ENCODE measurements around the gene WWOX.
A peak's percentile ranks its signal among the peaks of the same experiment; 100 is the strongest.
"Not testable (repeated sequence)": the region's sequence is repeated elsewhere in the genome, so short reads cannot be mapped to it uniquely, and the experiment has no call there.

The WWOX gene

GRCh38 chr16:78691746-78692145 is 592.3 kb downstream of the WWOX start:
- no CpG with 5 or more reads among the region's 3 CpGs for WGBS (ENCODE audit: extremely low coverage, insufficient coverage, insufficient read length)

GRCh38 chr16:78693496-78693895 is 594.0 kb downstream of the WWOX start:
- no CpG with 5 or more reads among the region's 5 CpGs for WGBS (ENCODE audit: extremely low coverage, insufficient coverage, insufficient read length)
- Histone ChIP-seq H3K18ac (ENCODE audit: low read length) (no peak overlapping the region), H3K27ac (ENCODE audit: low read depth, low read length) (no peak overlapping the region), H3K9me3 (ENCODE audit: insufficient read depth, low read depth, low read length) (no peaks in the 10 kb centered on the region), H3K27me3 (ENCODE audit: insufficient read depth, low read length) (no peaks in the 10 kb centered on the region), H3K4me1 (ENCODE audit: control insufficient read depth in 1 of 2, insufficient read depth in 2 of 2, low read length in 2 of 2) (no peaks in the 10 kb centered on the region), H3K23ac (ENCODE audit: low read length) (no peak overlapping the region), H4K8ac (ENCODE audit: low read depth, low read length) (no peak overlapping the region), H2AFZ (ENCODE audit: insufficient read depth, low read length, poor library complexity) (no peak overlapping the region), H3K4ac (ENCODE audit: low read depth, low read length) (no peak overlapping the region), H2BK120ac (ENCODE audit: insufficient read depth, low read length, poor library complexity) (no peak overlapping the region), H3K14ac (ENCODE audit: low read length) (no peak overlapping the region), H3K36me3 (ENCODE audit: control insufficient read depth in 1 of 2, insufficient read depth in 2 of 2, low read length in 2 of 2) (no peaks in the 10 kb centered on the region), H2BK12ac (ENCODE audit: low read length) (no peak overlapping the region), H4K12ac (ENCODE audit: low read depth, low read length) (no peak overlapping the region), H3K4me2 (ENCODE audit: low read length) (no peak overlapping the region), H3K9ac (ENCODE audit: low read length) (no peak overlapping the region), H3K79me2 (ENCODE audit: control insufficient read depth, insufficient read depth, low read length, poor library complexity) (no peaks in the 10 kb centered on the region), H2AK5ac (ENCODE audit: low read length) (no peak overlapping the region), H2BK5ac (ENCODE audit: low read depth, low read length, poor library complexity) (no peak overlapping the region), H4K91ac (ENCODE audit: low read depth, low read length) (no peak overlapping the region), H3K79me1 (ENCODE audit: low read length) (no peaks in the 10 kb centered on the region), H3K4me3 (ENCODE audit: low read depth, low read length) (no peak overlapping the region)
- DNase-seq = no peak

More at GRCh38 chr16:78691746-78692145, 592.3 kb downstream of the WWOX start:
- not testable (repeated sequence) for H3K79me1 ChIP-seq (ENCODE audit: low read length); H2AK5ac ChIP-seq (ENCODE audit: low read length); H3K27ac ChIP-seq (ENCODE audit: low read depth, low read length); H3K4me1 ChIP-seq (ENCODE audit: control insufficient read depth in 1 of 2, insufficient read depth in 2 of 2, low read length in 2 of 2); H3K36me3 ChIP-seq (ENCODE audit: control insufficient read depth in 1 of 2, insufficient read depth in 2 of 2, low read length in 2 of 2); H3K4ac ChIP-seq (ENCODE audit: low read depth, low read length); H3K23ac ChIP-seq (ENCODE audit: low read length); H4K91ac ChIP-seq (ENCODE audit: low read depth, low read length); H2AFZ ChIP-seq (ENCODE audit: insufficient read depth, low read length, poor library complexity); H3K79me2 ChIP-seq (ENCODE audit: control insufficient read depth, insufficient read depth, low read length, poor library complexity); H2BK120ac ChIP-seq (ENCODE audit: insufficient read depth, low read length, poor library complexity); H4K8ac ChIP-seq (ENCODE audit: low read depth, low read length); H4K12ac ChIP-seq (ENCODE audit: low read depth, low read length); H2BK5ac ChIP-seq (ENCODE audit: low read depth, low read length, poor library complexity); H3K4me2 ChIP-seq (ENCODE audit: low read length); H3K9ac ChIP-seq (ENCODE audit: low read length); H3K27me3 ChIP-seq (ENCODE audit: insufficient read depth, low read length); H3K4me3 ChIP-seq (ENCODE audit: low read depth, low read length); DNase-seq; H3K14ac ChIP-seq (ENCODE audit: low read length); H2BK12ac ChIP-seq (ENCODE audit: low read length); H3K9me3 ChIP-seq (ENCODE audit: insufficient read depth, low read depth, low read length); H3K18ac ChIP-seq (ENCODE audit: low read length)

- Histone ChIP-seq H2AFZ (ENCODE audit: insufficient read depth, low read length, poor library complexity) (no peak overlapping the region), H3K14ac (ENCODE audit: low read length) (no peak overlapping the region), H2BK120ac (ENCODE audit: insufficient read depth, low read length, poor library complexity) (no peak overlapping the region), H3K4ac (ENCODE audit: low read depth, low read length) (no peak overlapping the region), H3K18ac (ENCODE audit: low read length) (no peak overlapping the region), H3K36me3 (ENCODE audit: control insufficient read depth in 1 of 2, insufficient read depth in 2 of 2, low read length in 2 of 2) (no peaks in the 10 kb centered on the region), H4K12ac (ENCODE audit: low read depth, low read length) (no peak overlapping the region), H3K4me2 (ENCODE audit: low read length) (no peak overlapping the region), H2BK5ac (ENCODE audit: low read depth, low read length, poor library complexity) (no peak overlapping the region), H3K27me3 (ENCODE audit: insufficient read depth, low read length) (no peaks in the 10 kb centered on the region), H3K79me1 (ENCODE audit: low read length) (no peaks in the 10 kb centered on the region), H3K4me1 (ENCODE audit: control insufficient read depth in 1 of 2, insufficient read depth in 2 of 2, low read length in 2 of 2) (no peaks in the 10 kb centered on the region), H3K9me3 (ENCODE audit: insufficient read depth, low read depth, low read length) (no peaks in the 10 kb centered on the region), H4K8ac (ENCODE audit: low read depth, low read length) (no peak overlapping the region), H4K91ac (ENCODE audit: low read depth, low read length) (no peak overlapping the region), H3K79me2 (ENCODE audit: control insufficient read depth, insufficient read depth, low read length, poor library complexity) (no peaks in the 10 kb centered on the region), H2AK5ac (ENCODE audit: low read length) (no peak overlapping the region), H3K4me3 (ENCODE audit: low read depth, low read length) (no peak overlapping the region), H3K9ac (ENCODE audit: low read length) (no peak overlapping the region), H3K23ac (ENCODE audit: low read length) (no peak overlapping the region), H2BK12ac (ENCODE audit: low read length) (no peak overlapping the region), H3K27ac (ENCODE audit: low read depth, low read length) (no peak overlapping the region)
- WGBS (ENCODE audit: extremely low coverage, insufficient coverage, insufficient read length) = no CpG with 5 or more reads among the region's 3 CpGs
- no peak for DNase-seq
Measured at GRCh38 chr16:78694414-78694813, 595.0 kb downstream of the WWOX start.

GRCh38 chr16:78695391-78695790 is 595.9 kb downstream of the WWOX start:
- Histone ChIP-seq H3K9ac (ENCODE audit: low read length) (no peak overlapping the region), H3K14ac (ENCODE audit: low read length) (no peak overlapping the region), H3K4me2 (ENCODE audit: low read length) (no peak overlapping the region), H3K18ac (ENCODE audit: low read length) (no peak overlapping the region), H3K9me3 (ENCODE audit: insufficient read depth, low read depth, low read length) (no peaks in the 10 kb centered on the region), H3K27ac (ENCODE audit: low read depth, low read length) (no peak overlapping the region), H3K36me3 (ENCODE audit: control insufficient read depth in 1 of 2, insufficient read depth in 2 of 2, low read length in 2 of 2) (no peaks in the 10 kb centered on the region), H2BK5ac (ENCODE audit: low read depth, low read length, poor library complexity) (no peak overlapping the region), H3K23ac (ENCODE audit: low read length) (no peak overlapping the region), H2AFZ (ENCODE audit: insufficient read depth, low read length, poor library complexity) (no peak overlapping the region), H3K79me1 (ENCODE audit: low read length) (no peaks in the 10 kb centered on the region), H2BK12ac (ENCODE audit: low read length) (no peak overlapping the region), H3K79me2 (ENCODE audit: control insufficient read depth, insufficient read depth, low read length, poor library complexity) (no peaks in the 10 kb centered on the region), H3K4me3 (ENCODE audit: low read depth, low read length) (no peak overlapping the region), H4K91ac (ENCODE audit: low read depth, low read length) (no peak overlapping the region), H3K27me3 (ENCODE audit: insufficient read depth, low read length) (no peaks in the 10 kb centered on the region), H3K4ac (ENCODE audit: low read depth, low read length) (no peak overlapping the region), H4K12ac (ENCODE audit: low read depth, low read length) (no peak overlapping the region), H4K8ac (ENCODE audit: low read depth, low read length) (no peak overlapping the region), H2AK5ac (ENCODE audit: low read length) (no peak overlapping the region), H3K4me1 (ENCODE audit: control insufficient read depth in 1 of 2, insufficient read depth in 2 of 2, low read length in 2 of 2) (no peaks in the 10 kb centered on the region), H2BK120ac (ENCODE audit: insufficient read depth, low read length, poor library complexity) (peak overlapping the region; percentile 25)
- WGBS (ENCODE audit: extremely low coverage, insufficient coverage, insufficient read length) = no CpG with 5 or more reads among the region's 6 CpGs
- DNase-seq = no peak
